CD4-positive, alpha-beta memory T cell (primary cell): Measurements from ENCODE around the gene MRPL4. TPM values are rescaled to one million over a fixed set of nuclear protein-coding genes. Genes with fewer than 3 reads are reported as not detected.

Experiments
- CTCF ChIA-PET: fragments of 350-600 bp; sonication (Branson Sonifier 250); formaldehyde crosslinking; loops from one replicate; lab custom pipeline; 2021; ENCODE audit warnings: inconsistent platforms; ENCODE audit not compliant: partially characterized antibody; lab: Charles Lee
- POLR2A ChIA-PET: fragments of 350-600 bp; sonication (Branson Sonifier 250); formaldehyde crosslinking; loops from one replicate; lab custom pipeline; 2021; ENCODE audit not compliant: partially characterized antibody; lab: Charles Lee
- DNase-seq, 5 donors: peaks; one replicate each; pipeline versions ENCODE4 v3.0.0 to v3.0.0-alpha.2; 2020 to 2022; ENCODE audit warnings: mixed read lengths in 1 of 5
- H3K27ac ChIP-seq: one replicate; pipeline ENCODE4 v1.7.0; 2013; ENCODE audit warnings: low read depth, low read length
- H3K27me3 ChIP-seq: 2 replicates; pipeline ENCODE4 v1.7.0; 2013; ENCODE audit warnings: mild to moderate bottlenecking, low read length, moderate library complexity; ENCODE audit not compliant: insufficient read depth
- H3K36me3 ChIP-seq: 2 replicates; pipeline ENCODE4 v1.7.0; 2013; ENCODE audit warnings: mild to moderate bottlenecking, low read length, moderate library complexity; ENCODE audit not compliant: insufficient read depth
- H3K4me1 ChIP-seq: 2 replicates; pipeline ENCODE4 v1.7.0; 2013; ENCODE audit warnings: mild to moderate bottlenecking, low read length, moderate library complexity; ENCODE audit not compliant: insufficient read depth
- H3K4me3 ChIP-seq, 2 donors: one replicate each; pipeline ENCODE4 v1.7.0; 2013; ENCODE audit warnings: low read length in 2 of 2, mild to moderate bottlenecking in 1 of 2
- H3K9me3 ChIP-seq, 2 donors: one replicate each; pipeline ENCODE4 v1.7.0; 2013; ENCODE audit warnings: low read length in 2 of 2, control low read depth in 1 of 2; ENCODE audit not compliant: control insufficient read depth in 1 of 2
- H3K27ac Mint-ChIP-seq, 7 donors: one replicate each; pipeline ENCODE4 v1.8.0; 2020 to 2021; ENCODE audit warnings: mixed read lengths in 7 of 7, mild to moderate bottlenecking in 6 of 7, inconsistent platforms in 3 of 7, moderate library complexity in 3 of 7
- H3K27me3 Mint-ChIP-seq, 2 donors: one replicate each; pipeline ENCODE4 v1.8.0; 2020 to 2021; ENCODE audit warnings: mixed read lengths in 2 of 2
- H3K36me3 Mint-ChIP-seq, 2 donors: one replicate each; pipeline ENCODE4 v1.8.0; 2020 to 2021; ENCODE audit warnings: mixed read lengths in 2 of 2, inconsistent platforms in 1 of 2, mild to moderate bottlenecking in 1 of 2
- H3K4me1 Mint-ChIP-seq, 4 donors: one replicate each; pipeline ENCODE4 v1.8.0; 2020 to 2021; ENCODE audit warnings: mixed read lengths in 4 of 4, mild to moderate bottlenecking in 1 of 4
- H3K4me3 Mint-ChIP-seq, 8 donors: one replicate each; pipeline ENCODE4 v1.8.0; 2020 to 2021; ENCODE audit warnings: mixed read lengths in 8 of 8, mild to moderate bottlenecking in 7 of 8, moderate library complexity in 6 of 8, inconsistent platforms in 3 of 8
- H3K9me3 Mint-ChIP-seq, 8 donors: one replicate each; pipeline ENCODE4 v1.8.0; 2020 to 2021; ENCODE audit warnings: mixed read lengths in 8 of 8, mild to moderate bottlenecking in 5 of 8, inconsistent platforms in 3 of 8, moderate library complexity in 1 of 8
- intact Hi-C: fragments of 100-400 bp; cut with micrococcal nuclease; formaldehyde crosslinking; loops from one replicate; pipeline ENCODE4 v1.15.1; 2023
- polyA plus RNA-seq, 2 donors: library from polyadenylated mRNA; unstranded; fragments of 300-500 nt; fragmentation: Illumina TruSeq; gene quantifications; one replicate each; pipeline ENCODE4 v1.2.3, GENCODE V29; 2021
- total RNA-seq, 2 experiments: library from RNA; stranded (reverse); gene quantifications; one replicate each; pipeline ENCODE4 v1.2.3, GENCODE V29; 2021

MRPL4 gene
- total and polyA plus RNA-seq, 4 experiments from 2014 or later: 28.9 to 44.6 (median 39.9) TPM

DNA sequence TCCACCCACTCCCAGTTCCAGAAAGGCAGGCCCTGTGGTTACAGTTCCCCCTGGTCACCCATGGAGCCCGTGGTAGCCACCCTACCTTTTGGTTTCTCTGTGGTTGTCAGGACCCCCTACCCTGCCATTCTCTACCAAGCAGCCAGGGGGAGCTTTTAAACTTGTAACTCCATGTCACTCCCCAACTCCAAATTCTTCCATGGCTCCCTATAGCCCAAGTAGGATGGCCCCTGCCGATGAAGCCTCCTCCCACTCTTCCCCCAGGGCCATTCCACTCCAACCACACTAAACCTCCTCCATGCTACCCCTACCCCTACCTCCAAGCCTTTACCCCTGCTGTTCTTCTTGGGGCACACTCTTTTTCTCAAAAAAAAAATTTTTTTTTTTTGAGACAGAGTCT lies 23.1 kb upstream of the MRPL4 start:
- H3K27ac Mint-ChIP-seq: peak overlapping the region; percentile 78 to 96 (median 91)

GRCh38 chr19:10230173-10230860 lies 21.7 kb upstream of the MRPL4 start:
- intact Hi-C loops: loop anchor here (2.0 to 10.0 kb wide), 3 partner anchors 36 to 604 kb away; partner anchors contain the start of genes DNMT1 and TMED1
- POLR2A ChIA-PET: interaction anchor here (0.9 to 5.8 kb wide), 5 partner anchors 16 to 134 kb away, joined by 3 to 67 read pairs (median 5); partner anchors contain the start of genes ICAM1 and MRPL4
- no peaks in the 10 kb centered on the region for H3K9me3 Mint-ChIP-seq
- CTCF ChIA-PET: interaction anchor here (0.6 to 8.8 kb wide), 3 partner anchors 20 to 117 kb away, joined by 3 to 132 read pairs (median 4); partner anchors contain the start of gene MRPL4
- Histone ChIP-seq H3K27me3 (no peaks in the 10 kb centered on the region), H3K4me3 (peak overlapping the region; percentile 69 to 77), H3K9me3 (no peaks in the 10 kb centered on the region), H3K36me3 (no peaks in the 10 kb centered on the region), H3K4me1 (peaks cover 29% of the 10 kb centered on the region), H3K27ac (peak overlapping the region; percentile 92)
- peaks cover 17 to 45% (median 26%) of the 10 kb centered on the region in 4 donors for H3K4me1 Mint-ChIP-seq
- H3K27me3 Mint-ChIP-seq: no peaks in the 10 kb centered on the region
- peak overlapping the region; percentile 87 to 92 (median 90) for H3K4me3 Mint-ChIP-seq
- H3K36me3 Mint-ChIP-seq: peaks cover 0 to 4% of the 10 kb centered on the region in 2 donors
- H3K27ac Mint-ChIP-seq: peak overlapping the region; percentile 88 to 96 (median 94)
- DNase-seq: peak; percentile 43 to 88 (median 63)

More for the DNA sequence above, 23.1 kb upstream of the MRPL4 start:
- Mint-ChIP-seq H3K36me3 (peaks cover 4 to 12% of the 10 kb centered on the region in 2 donors), H3K9me3 (no peaks in the 10 kb centered on the region), H3K4me1 (peaks cover 12 to 40% (median 26%) of the 10 kb centered on the region in 4 donors), H3K4me3 (peak overlapping the region; percentile 71 to 90 (median 78)), H3K27me3 (no peaks in the 10 kb centered on the region)
- ChIA-PET POLR2A (interaction anchor here (1.4 to 5.8 kb wide), 4 partner anchors 8 to 133 kb away, joined by 3 to 67 read pairs (median 8); partner anchors contain the start of gene MRPL4), CTCF (interaction anchor here (0.9 to 8.8 kb wide), 4 partner anchors 9 to 116 kb away, joined by 3 to 132 read pairs (median 4); partner anchors contain the start of gene MRPL4)
- DNase-seq: peak in 4 of 5 donors; percentile 41 to 56 (median 54)
- no peaks in the 10 kb centered on the region for H3K36me3 ChIP-seq
- H3K4me3 ChIP-seq: no peak overlapping the region
- no peaks in the 10 kb centered on the region for H3K9me3 ChIP-seq
- peak overlapping the region; percentile 92 for H3K27ac ChIP-seq
- H3K27me3 ChIP-seq: no peaks in the 10 kb centered on the region
- H3K4me1 ChIP-seq: peaks cover 20% of the 10 kb centered on the region
- intact Hi-C loops: loop anchor here (1.0 kb wide), 1 partner anchor 21 kb away; no protein-coding TSS in a partner anchor

GRCh38 chr19:10230861-10231611 lies 21.0 kb upstream of the MRPL4 start, which contains the start of gene S1PR2:
S1PR2 (minus strand) TSS chr19:10231331; CDS start chr19:10224905, 6,426 bp downstream.
- H3K4me3 ChIP-seq: peak within 1 kb of the TSS; percentile 69 to 77
- CTCF ChIA-PET: interaction anchor here (8.8 kb wide), 1 partner anchor 19 kb away, joined by 132 read pairs; the partner anchor contains the start of gene MRPL4
- no peaks in the 10 kb centered on the region for H3K36me3 ChIP-seq
- peak; percentile 67 to 86 (median 75) for DNase-seq
- H3K9me3 ChIP-seq: no peaks in the 10 kb centered on the region
- no peaks in the 10 kb centered on the region for H3K9me3 Mint-ChIP-seq
- H3K4me1 Mint-ChIP-seq: peaks cover 20 to 52% (median 30%) of the 10 kb centered on the region in 4 donors
- H3K27ac ChIP-seq: peak within 1 kb of the TSS; percentile 92
- intact Hi-C loops: loop anchor here (2.0 to 10.0 kb wide), 3 partner anchors 36 to 604 kb away; partner anchors contain the start of genes DNMT1 and TMED1
- no peaks in the 10 kb centered on the region for H3K27me3 Mint-ChIP-seq
- peaks cover 0 to 4% of the 10 kb centered on the region in 2 donors for H3K36me3 Mint-ChIP-seq
- peaks cover 37% of the 10 kb centered on the region for H3K4me1 ChIP-seq
- H3K27ac Mint-ChIP-seq: peak within 1 kb of the TSS; percentile 92 to 97 (median 94)
- H3K27me3 ChIP-seq: no peaks in the 10 kb centered on the region
- POLR2A ChIA-PET: interaction anchor here (0.9 to 5.8 kb wide), 4 partner anchors 15 to 87 kb away, joined by 3 to 67 read pairs (median 6); partner anchors contain the start of gene MRPL4
- H3K4me3 Mint-ChIP-seq: peak within 1 kb of the TSS; percentile 87 to 92 (median 90)

- no peaks in the 10 kb centered on the region for H3K27me3 ChIP-seq
- Mint-ChIP-seq H3K4me1 (peaks cover 22 to 53% (median 30%) of the 10 kb centered on the region in 4 donors), H3K9me3 (no peaks in the 10 kb centered on the region), H3K4me3 (peak overlapping the region; percentile 76 to 92 (median 85)), H3K27ac (peak overlapping the region; percentile 87 to 97 (median 93)), H3K27me3 (no peaks in the 10 kb centered on the region), H3K36me3 (peaks cover 0 to 4% of the 10 kb centered on the region in 2 donors)
- H3K36me3 ChIP-seq: no peaks in the 10 kb centered on the region
- peak overlapping the region in 1 of 2 donors; percentile 77 for H3K4me3 ChIP-seq
- intact Hi-C loops: loop anchor here (2.0 to 10.0 kb wide), 3 partner anchors 37 to 603 kb away; partner anchors contain the start of genes DNMT1 and TMED1
- H3K4me1 ChIP-seq: peaks cover 44% of the 10 kb centered on the region
- CTCF ChIA-PET: interaction anchor here (1.1 to 8.8 kb wide), 2 partner anchors 19 to 88 kb away, joined by 3 to 132 read pairs; partner anchors contain the start of gene MRPL4
- H3K27ac ChIP-seq: peak overlapping the region; percentile 92
- POLR2A ChIA-PET: interaction anchor here (0.9 to 5.8 kb wide), 4 partner anchors 19 to 88 kb away, joined by 3 to 67 read pairs (median 6); partner anchors contain the start of gene MRPL4
- DNase-seq: no peak
- no peaks in the 10 kb centered on the region for H3K9me3 ChIP-seq
These were observed 20.3 kb upstream of the MRPL4 start for GRCh38 chr19:10231612-10232228.

- POLR2A ChIA-PET: interaction anchor here (0.6 to 0.9 kb wide), 2 partner anchors 10 to 16 kb away, joined by 4 to 6 read pairs; no protein-coding TSS in a partner anchor
- Histone ChIP-seq H3K27me3 (no peaks in the 10 kb centered on the region), H3K27ac (no peak overlapping the region), H3K4me1 (peaks cover 37% of the 10 kb centered on the region), H3K9me3 (no peaks in the 10 kb centered on the region), H3K4me3 (no peak overlapping the region), H3K36me3 (no peaks in the 10 kb centered on the region)
- Mint-ChIP-seq H3K4me1 (peaks cover 21 to 58% (median 29%) of the 10 kb centered on the region in 4 donors), H3K27me3 (no peaks in the 10 kb centered on the region), H3K4me3 (peak overlapping the region in 2 of 8 donors; percentile 21 to 49), H3K9me3 (peaks cover 0 to 1% (median 0%) of the 10 kb centered on the region in 8 donors), H3K36me3 (peaks cover 0 to 4% of the 10 kb centered on the region in 2 donors), H3K27ac (peak overlapping the region in 4 of 7 donors; percentile 69 to 79 (median 74))
- intact Hi-C loops: loop anchor here (5.0 to 10.0 kb wide), 2 partner anchors 92 to 601 kb away; partner anchors contain the start of gene TMED1
- DNase-seq: no peak
- CTCF ChIA-PET: interaction anchor here (6.1 kb wide), 1 partner anchor 16 kb away, joined by 83 read pairs; the partner anchor contains the start of gene MRPL4
These were observed 18.1 kb upstream of the MRPL4 start for GRCh38 chr19:10233946-10234345.

DNA sequence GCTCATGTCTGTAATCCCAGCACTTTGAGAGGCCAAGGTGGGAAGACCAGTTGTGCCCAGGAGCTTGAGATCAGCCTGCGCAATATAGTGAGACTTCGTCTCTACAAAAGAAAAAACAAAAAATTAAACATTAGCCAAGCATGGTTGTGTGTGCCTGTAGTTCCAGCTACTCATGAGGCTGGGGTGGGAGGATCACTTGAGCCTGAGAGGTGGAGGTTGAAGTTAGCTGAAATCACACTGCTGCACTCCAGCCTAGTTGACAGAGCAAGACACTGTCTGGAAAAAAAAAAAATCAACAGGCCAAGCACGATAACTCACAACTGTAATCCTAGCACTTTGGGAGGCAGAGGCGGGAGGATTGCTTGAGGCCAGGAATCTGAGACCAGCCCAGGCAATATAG lies 17.0 kb upstream of the MRPL4 start:
- H3K4me1 Mint-ChIP-seq: peaks cover 15 to 48% (median 21%) of the 10 kb centered on the region in 4 donors
- H3K27me3 Mint-ChIP-seq: no peaks in the 10 kb centered on the region
- peaks cover 0 to 1% (median 0%) of the 10 kb centered on the region in 8 donors for H3K9me3 Mint-ChIP-seq
- Histone ChIP-seq H3K27ac (no peak overlapping the region), H3K36me3 (no peaks in the 10 kb centered on the region), H3K4me3 (no peak overlapping the region), H3K27me3 (no peaks in the 10 kb centered on the region), H3K9me3 (no peaks in the 10 kb centered on the region), H3K4me1 (peaks cover 26% of the 10 kb centered on the region)
- H3K4me3 Mint-ChIP-seq: peak overlapping the region in 5 of 8 donors; percentile 17 to 93 (median 59)
- POLR2A ChIA-PET: interaction anchor here (0.7 to 2.8 kb wide), 4 partner anchors 14 to 138 kb away, joined by 3 to 18 read pairs (median 6); no protein-coding TSS in a partner anchor
- CTCF ChIA-PET: interaction anchor here (0.6 to 6.1 kb wide), 3 partner anchors 15 to 132 kb away, joined by 3 to 83 read pairs (median 3); partner anchors contain the start of gene MRPL4
- DNase-seq: no peak
- H3K27ac Mint-ChIP-seq: peak overlapping the region; percentile 80 to 100 (median 99)
- intact Hi-C loops: loop anchor here (10.0 kb wide), 1 partner anchor 600 kb away; the partner anchor contains the start of gene TMED1
- peaks cover 0 to 4% of the 10 kb centered on the region in 2 donors for H3K36me3 Mint-ChIP-seq
